ELR (cell line): ENCODE measurements around the gene TCF7L1.
"Not testable (repeated sequence)": the region's sequence is repeated elsewhere in the genome, so short reads cannot be mapped to it uniquely, and the experiment has no call there.

Experiments
- DNase-seq: peaks from one replicate; pipeline ENCODE4 v3.0.0-alpha.2; 2015; ENCODE audit warnings: low read depth

TCF7L1 gene

GRCh38 chr2:85282914-85283313, 149.7 kb downstream of the TCF7L1 start:
- no peak for DNase-seq

- DNase-seq = no peak
Observed at GRCh38 chr2:85283641-85284040, 150.4 kb downstream of the TCF7L1 start.

- DNase-seq = no peak
Observed at GRCh38 chr2:85286918-85287317, 153.7 kb downstream of the TCF7L1 start.

- DNase-seq = no peak
Observed at GRCh38 chr2:85287721-85288120, 154.5 kb downstream of the TCF7L1 start.

GRCh38 chr2:85288244-85288725, 155.1 kb downstream of the TCF7L1 start:
- peak; percentile 81 for DNase-seq

GRCh38 chr2:85291425-85292023, 158.3 kb downstream of the TCF7L1 start:
- no peak for DNase-seq

- DNase-seq = no peak
Observed at GRCh38 chr2:85302121-85302520, 168.9 kb downstream of the TCF7L1 start.

- no peak for DNase-seq
Observed at GRCh38 chr2:85303780-85304531, 170.8 kb downstream of the TCF7L1 start.

- DNase-seq = no peak
Observed at GRCh38 chr2:85307527-85307897, 174.3 kb downstream of the TCF7L1 start.

GRCh38 chr2:85308201-85308600, 175.0 kb downstream of the TCF7L1 start:
- DNase-seq = no peak

- DNase-seq = peak; percentile 59
Observed at GRCh38 chr2:85308896-85309555, 175.8 kb downstream of the TCF7L1 start.

- no peak for DNase-seq
Observed at GRCh38 chr2:85309699-85310321, 176.6 kb downstream of the TCF7L1 start.

GRCh38 chr2:85310330-85310729, 177.1 kb downstream of the TCF7L1 start:
- DNase-seq = no peak

- DNase-seq = peak; percentile 84
Observed at GRCh38 chr2:85312404-85312803, 179.2 kb downstream of the TCF7L1 start.

- DNase-seq = no peak
Observed at GRCh38 chr2:85314884-85315242, 181.7 kb downstream of the TCF7L1 start.

- DNase-seq = not testable (repeated sequence)
Observed at GRCh38 chr2:85315921-85316320, 182.7 kb downstream of the TCF7L1 start.

- peak; percentile 84 for DNase-seq
Observed at GRCh38 chr2:85318222-85319074, 185.3 kb downstream of the TCF7L1 start.

GRCh38 chr2:85319796-85320195, 186.6 kb downstream of the TCF7L1 start:
- DNase-seq = no peak

GRCh38 chr2:85323351-85323987, 190.3 kb downstream of the TCF7L1 start:
- DNase-seq = no peak

GRCh38 chr2:85323988-85324367, 190.8 kb downstream of the TCF7L1 start:
- not testable (repeated sequence) for DNase-seq
